HepG2 (cell line): Measurements from ENCODE around the gene ENPP1. TPM values are rescaled to one million over a fixed set of nuclear protein-coding genes. Genes with fewer than 3 reads are reported as not detected.
"Not testable (repeated sequence)": the region's sequence is repeated elsewhere in the genome, so short reads cannot be mapped to it uniquely, and the experiment has no call there.

Experiments used
- ATAC-seq: fragments of 200-7000 bp; cut with Tn5 transposase; 3 replicates; pipeline ENCODE4 v1.9.1; 2020; ENCODE audit warnings: mild to moderate bottlenecking, moderate library complexity
- BruUV-seq: library from RNA; stranded (reverse); fragments of 400-500 nt; replicated peaks from 2 replicates; lab custom pipeline; 2021; lab: Mats Ljungman, UMichigan
- CTCF ChIA-PET: fragments of 300-600 bp; formaldehyde crosslinking; extraction: SDS; loops from one replicate; lab custom pipeline; 2021; ENCODE audit warnings: low total read pairs, inconsistent platforms, low intra/inter-chr PET ratio; lab: Yijun Ruan, JAX
- POLR2A ChIA-PET: fragments of 350-600 bp; sonication (Branson Sonifier 250); formaldehyde crosslinking; loops from one replicate; lab custom pipeline; 2020; ENCODE audit warnings: antibody characterized with exemption, inconsistent platforms; lab: Yijun Ruan, JAX
- DNase-seq: peaks from one replicate; pipeline ENCODE4 v3.0.0-alpha.2; 2015; ENCODE audit warnings: low spot score
- FAIRE-seq: peaks from 3 replicates; lab custom pipeline; 2011; peaks lifted over from hg19 to GRCh38; lab: Jason Lieb, UNC
- H2AFZ ChIP-seq: one replicate; pipeline ENCODE4 v1.6.1; 2011; ENCODE audit warnings: low read length, inconsistent platforms
- H3K27ac ChIP-seq: fragments of 300-600 bp; 3 replicates; pipeline ENCODE4 v1.8.0; 2011; ENCODE audit warnings: mixed run types, mild to moderate bottlenecking, mixed read lengths, low read length, inconsistent platforms; ENCODE audit not compliant: insufficient read depth; ENCODE audit errors: extremely low read length
- H3K27me3 ChIP-seq, 2 experiments: fragments of 200-600 bp in 1 of 2; 2 replicates in 1 of 2; 3 replicates in 1 of 2; pipeline versions ENCODE4 v1.6.0 to v1.8.0; 2011; ENCODE audit warnings: low read length in 2 of 2, mild to moderate bottlenecking in 2 of 2, moderate library complexity in 2 of 2, inconsistent platforms in 1 of 2; ENCODE audit not compliant: insufficient read depth in 2 of 2, control insufficient read depth in 1 of 2
- H3K36me3 ChIP-seq, 2 experiments: fragments of 200-600 bp in 1 of 2; replicated peaks in 1 of 2; 2 replicates in 1 of 2; 3 replicates in 1 of 2; pipeline versions ENCODE4 v1.5.1 to v1.8.0; 2011; ENCODE audit warnings: low read length in 2 of 2, inconsistent platforms in 1 of 2; ENCODE audit not compliant: insufficient read depth in 2 of 2, control insufficient read depth in 1 of 2
- H3K4me1 ChIP-seq: 2 replicates; pipeline ENCODE4 v1.5.1; 2012; ENCODE audit warnings: low read length, inconsistent platforms; ENCODE audit not compliant: insufficient read depth
- H3K4me2 ChIP-seq: 2 replicates; pipeline ENCODE4 v1.6.0; 2011; ENCODE audit warnings: low read depth, low read length, inconsistent platforms
- H3K4me3 ChIP-seq, 3 experiments: fragments of 200-600 bp in 1 of 3; sonication (generic), shearing (Covaris generic) in 1 of 3; replicated peaks in 1 of 3; 2 replicates each; pipeline ENCODE4 v1.5.1; 2011 to 2016; ENCODE audit warnings: low read length in 3 of 3, inconsistent platforms in 2 of 3, low read depth in 2 of 3, mild to moderate bottlenecking in 2 of 3, control low read depth in 1 of 3, mixed read lengths in 1 of 3; ENCODE audit not compliant: insufficient read depth in 1 of 3
- H3K79me2 ChIP-seq: one replicate; pipeline ENCODE4 v1.6.1; 2011; ENCODE audit warnings: low read length, inconsistent platforms; ENCODE audit not compliant: insufficient read depth
- H3K9ac ChIP-seq: 2 replicates; pipeline ENCODE4 v1.6.0; 2011; ENCODE audit warnings: mild to moderate bottlenecking, low read depth, low read length, inconsistent platforms; ENCODE audit not compliant: insufficient read depth
- H3K9me3 ChIP-seq: 2 replicates; pipeline ENCODE4 v1.5.1; 2012; ENCODE audit warnings: mild to moderate bottlenecking, low read length
- H4K20me1 ChIP-seq: 2 replicates; pipeline ENCODE4 v1.6.0; 2011; ENCODE audit warnings: inconsistent platforms, mild to moderate bottlenecking, low read length, moderate library complexity; ENCODE audit not compliant: insufficient read depth
- MAFF ChIP-seq: IDR thresholded peaks from 2 replicates; pipeline ENCODE4 v1.6.1; 2011; ENCODE audit warnings: low read depth, low read length, improper control_type of control experiment
- POLR2G ChIP-seq: fragments of 200-400 bp; formaldehyde crosslinking; IDR thresholded peaks from 2 replicates; pipeline ENCODE4 v1.6.1; 2018; ENCODE audit warnings: mild to moderate bottlenecking, low read depth, low read length, moderate library complexity
- THAP9 ChIP-seq: sonication (generic); formaldehyde crosslinking; IDR thresholded peaks from 2 replicates; pipeline ENCODE4; 2020; ENCODE audit warnings: missing genetic modification reagents, mild to moderate bottlenecking, borderline replicate concordance
- WGBS: methylation state at CpG from one replicate; pipeline ENCODE4 v1.1.6; 2017; ENCODE audit warnings: low lambda C conversion rate; 5-methylcytosine and 5-hydroxymethylcytosine counted together
- in situ Hi-C: cut with HindIII; loops from 2 replicates; pipeline ENCODE4 v1.10.0; 2017; ENCODE audit warnings: low pct_unique_long_range_greater_than_20kb; ENCODE audit not compliant: extremely low pct_ligation_motif_present
- intact Hi-C: fragments of 100-400 bp; cut with micrococcal nuclease; formaldehyde crosslinking; loops from one replicate; pipeline ENCODE4 v1.10.0; 2022; ENCODE audit not compliant: unreplicated experiment
- polyA plus RNA-seq, 8 experiments: library from polyadenylated mRNA; depleted of rRNA in 3 of 8; stranded (reverse) in 7 of 8; unstranded in 1 of 8; fragments of >200 nt; fragmentation: Illumina TruSeq in 4 of 8; extraction: Trizol in 4 of 8; gene quantifications; 2 replicates each; pipeline versions ENCODE4 v1.2.1 to v1.2.3, GENCODE V29; 2011 to 2016; ENCODE audit warnings: low read depth in 4 of 8, missing spikeins in 1 of 8, mixed read lengths in 1 of 8; ENCODE audit not compliant: insufficient read depth in 1 of 8
- total RNA-seq, 5 experiments: library from RNA; depleted of rRNA; stranded (reverse); fragments of >200 nt; fragmentation: Illumina TruSeq; extraction: Trizol; gene quantifications; 2 replicates each; pipeline ENCODE4 v1.2.3, GENCODE V29; 2016; ENCODE audit warnings: low read depth in 1 of 5
- TF ChIP-seq, protein P1 (sequence below): sonication (generic); formaldehyde crosslinking; IDR thresholded peaks from 2 replicates; pipeline ENCODE4 v1.5.1; 2020; ENCODE audit warnings: missing genetic modification reagents, mild to moderate bottlenecking, borderline replicate concordance

ENPP1 gene
- total and polyA plus RNA-seq, 2 of the 13 experiments (the other 11 are each of a cell fraction or from before 2014, with no cell fraction given): 56.5 to 160 TPM

DNA sequence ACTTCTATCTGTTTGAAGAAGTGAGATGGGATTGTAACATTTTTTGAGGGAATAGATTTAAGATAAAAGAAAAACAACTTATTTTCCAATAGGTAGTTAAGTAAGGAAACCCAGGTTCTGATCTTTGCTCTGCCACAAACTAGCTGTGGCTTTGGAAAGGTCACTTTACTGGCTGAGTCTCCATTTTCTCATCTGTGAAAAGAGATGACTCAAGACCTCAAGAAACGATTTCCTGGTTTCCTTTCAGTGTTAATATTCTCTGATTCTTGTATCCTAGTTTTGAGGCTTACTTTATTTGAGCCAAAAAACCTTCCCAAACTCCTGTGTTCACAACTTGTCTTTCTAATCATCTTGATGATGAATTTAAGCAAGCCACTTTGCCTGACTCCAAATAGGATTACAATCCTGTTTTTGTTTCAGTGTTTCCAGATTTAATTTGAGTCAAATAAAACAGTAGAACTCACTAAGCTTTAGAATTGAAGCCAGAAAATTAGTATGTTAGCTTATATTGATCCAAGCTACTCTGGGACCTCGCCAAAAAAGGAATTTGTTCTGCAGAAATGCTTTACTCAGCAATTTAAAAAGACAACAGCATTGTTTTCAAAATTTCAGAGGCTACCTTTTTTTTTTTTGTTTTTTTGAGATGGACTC lies 51.1 kb downstream of the ENPP1 start (continued):
- TF ChIP-seq, protein P1, sequence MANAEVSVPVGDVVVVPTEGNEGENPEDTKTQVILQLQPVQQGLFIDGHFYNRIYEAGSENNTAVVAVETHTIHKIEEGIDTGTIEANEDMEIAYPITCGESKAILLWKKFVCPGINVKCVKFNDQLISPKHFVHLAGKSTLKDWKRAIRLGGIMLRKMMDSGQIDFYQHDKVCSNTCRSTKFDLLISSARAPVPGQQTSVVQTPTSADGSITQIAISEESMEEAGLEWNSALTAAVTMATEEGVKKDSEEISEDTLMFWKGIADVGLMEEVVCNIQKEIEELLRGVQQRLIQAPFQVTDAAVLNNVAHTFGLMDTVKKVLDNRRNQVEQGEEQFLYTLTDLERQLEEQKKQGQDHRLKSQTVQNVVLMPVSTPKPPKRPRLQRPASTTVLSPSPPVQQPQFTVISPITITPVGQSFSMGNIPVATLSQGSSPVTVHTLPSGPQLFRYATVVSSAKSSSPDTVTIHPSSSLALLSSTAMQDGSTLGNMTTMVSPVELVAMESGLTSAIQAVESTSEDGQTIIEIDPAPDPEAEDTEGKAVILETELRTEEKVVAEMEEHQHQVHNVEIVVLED (CRISPR knock-in tag): no peak
- peak; percentile 88 for TF ChIP-seq MAFF
- no peak for TF ChIP-seq POLR2G

- H3K79me2 ChIP-seq, DNase-seq, H3K4me3 ChIP-seq, BruUV-seq, in situ Hi-C loops, H3K4me2 ChIP-seq, H3K27ac ChIP-seq, H3K27me3 ChIP-seq, H3K9ac ChIP-seq, FAIRE-seq, H4K20me1 ChIP-seq, H2AFZ ChIP-seq, CTCF ChIA-PET, H3K9me3 ChIP-seq, ATAC-seq: not testable (repeated sequence)
- WGBS: 96% methylated on average over 5 of the region's 5 CpGs
- peaks cover 18% of the 10 kb centered on the region for H3K4me1 ChIP-seq
- 0 out of 2 replicates have a peak, but pooled peaks have one; percentile 25 for TF ChIP-seq THAP9 (CRISPR knock-in tag)
- intact Hi-C loops: loop anchor here (10.0 kb wide), 1 partner anchor 55 kb away; the partner anchor contains the start of gene ENPP1
- H3K36me3 ChIP-seq: peaks cover 25 to 76% of the 10 kb centered on the region in 2 experiments
- POLR2A ChIA-PET: interaction anchor here (1.3 to 1.6 kb wide), 2 partner anchors 9 to 23 kb away, joined by 3 read pairs; no protein-coding TSS in a partner anchor
These were observed 51.8 kb downstream of the ENPP1 start for GRCh38 chr6:131859658-131860057.
